GM23338 (cell line): ENCODE results near the gene DUSP9.

Experiments used
- CREB1 ChIP-seq: fragments of 250-450 bp; sonication (Bioruptor Pico); IDR thresholded peaks from 2 replicates; pipeline ENCODE4 v1.5.0; 2020; ENCODE audit warnings: low read depth, mild to moderate bottlenecking, moderate library complexity
- ZNF331 ChIP-seq: fragments of 250-450 bp; sonication (Bioruptor Pico); IDR thresholded peaks from 2 replicates; pipeline ENCODE4 v1.5.0; 2020; ENCODE audit warnings: low read depth, mild to moderate bottlenecking, moderate library complexity

- TF ChIP-seq CREB1 (CRISPR knock-in tag) (no peak), ZNF331 (no peak)
Observed at GRCh38 chrX:153697924-153698865, 51.2 kb downstream of the DUSP9 start.
